ENCODE results near the gene BNC2. TPM values are rescaled to one million over a fixed set of nuclear protein-coding genes. Genes with fewer than 3 reads are reported as not detected.

Gene BNC2
- total RNA-seq = 14.5 and 20.6 TPM in 2 replicates

GRCh38 chr9:16870596-16871335, at the start of gene BNC2:
TSS of gene BNC2 (minus strand) at chr9:16870670. CDS start at chr9:16870648, 22 bp downstream.

